Activated T-helper 17 cell treated with anti-CD3 and anti-CD28 coated beads, Interleukin-2, amount 50 U/mL, for 72 hours (primary cell): ENCODE data around the gene RUFY4. TPM values are rescaled to one million over a fixed set of nuclear protein-coding genes. Genes with fewer than 3 reads are reported as not detected.
"Not testable (repeated sequence)": the region's sequence is repeated elsewhere in the genome, so short reads cannot be mapped to it uniquely, and the experiment has no call there.

Experiments
- ATAC-seq: fragments of 150-1000 bp; cut with Tn5 transposase; replicated peaks from 2 replicates; pipeline ENCODE4 v1.10.0; 2021; ENCODE audit warnings: mild to moderate bottlenecking, moderate library complexity
- H3K27ac Mint-ChIP-seq: one replicate; pipeline ENCODE4 v1.8.0; 2022; ENCODE audit warnings: mixed read lengths
- H3K27me3 Mint-ChIP-seq: one replicate; pipeline ENCODE4 v1.8.0; 2022; ENCODE audit warnings: mixed read lengths
- H3K36me3 Mint-ChIP-seq: one replicate; pipeline ENCODE4 v1.8.0; 2022; ENCODE audit warnings: low read depth, mild to moderate bottlenecking, mixed read lengths
- H3K4me1 Mint-ChIP-seq: one replicate; pipeline ENCODE4 v1.8.0; 2022; ENCODE audit warnings: mixed read lengths
- H3K4me3 Mint-ChIP-seq: one replicate; pipeline ENCODE4 v1.8.0; 2022; ENCODE audit warnings: mild to moderate bottlenecking, mixed read lengths
- H3K9me3 Mint-ChIP-seq: one replicate; pipeline ENCODE4 v1.8.0; 2022; ENCODE audit warnings: mixed read lengths
- total RNA-seq, 2 donors: library from RNA; stranded (reverse); gene quantifications; one replicate each; pipeline ENCODE4 v1.2.3, GENCODE V29; 2022

The RUFY4 gene
- total RNA-seq, 2 donors from 2014 or later: 0.19 to 2.4 TPM

GRCh38 chr2:218079943-218080913 lies 11.2 kb downstream of the RUFY4 start:
- Mint-ChIP-seq H3K27ac (no peak overlapping the region), H3K27me3 (peaks cover 4% of the 10 kb centered on the region), H3K36me3 (no peaks in the 10 kb centered on the region), H3K9me3 (no peaks in the 10 kb centered on the region), H3K4me1 (no peaks in the 10 kb centered on the region), H3K4me3 (no peak overlapping the region)
- ATAC-seq: no peak

- Mint-ChIP-seq H3K4me3 (no peak overlapping the region), H3K27me3 (peaks cover 7% of the 10 kb centered on the region), H3K27ac (no peak overlapping the region), H3K4me1 (no peaks in the 10 kb centered on the region), H3K36me3 (no peaks in the 10 kb centered on the region), H3K9me3 (peaks cover 1% of the 10 kb centered on the region)
- ATAC-seq: no peak
Observed at GRCh38 chr2:218081063-218081462, 12.0 kb downstream of the RUFY4 start.

GRCh38 chr2:218081695-218082094 lies 12.6 kb downstream of the RUFY4 start:
- H3K4me1 Mint-ChIP-seq: no peaks in the 10 kb centered on the region
- peaks cover 8% of the 10 kb centered on the region for H3K9me3 Mint-ChIP-seq
- ATAC-seq: no peak
- peaks cover 9% of the 10 kb centered on the region for H3K27me3 Mint-ChIP-seq
- H3K36me3 Mint-ChIP-seq: no peaks in the 10 kb centered on the region
- H3K27ac Mint-ChIP-seq: no peak overlapping the region
- no peak overlapping the region for H3K4me3 Mint-ChIP-seq

GRCh38 chr2:218082586-218083351 lies 13.7 kb downstream of the RUFY4 start:
- ATAC-seq: no peak
- Mint-ChIP-seq H3K4me3 (no peak overlapping the region), H3K9me3 (peaks cover 8% of the 10 kb centered on the region), H3K36me3 (no peaks in the 10 kb centered on the region), H3K27me3 (peaks cover 9% of the 10 kb centered on the region), H3K27ac (no peak overlapping the region), H3K4me1 (no peaks in the 10 kb centered on the region)

- no peaks in the 10 kb centered on the region for H3K36me3 Mint-ChIP-seq
- no peaks in the 10 kb centered on the region for H3K4me1 Mint-ChIP-seq
- H3K27ac Mint-ChIP-seq: no peak overlapping the region
- peaks cover 9% of the 10 kb centered on the region for H3K27me3 Mint-ChIP-seq
- no peak for ATAC-seq
- H3K9me3 Mint-ChIP-seq: peaks cover 8% of the 10 kb centered on the region
- H3K4me3 Mint-ChIP-seq: no peak overlapping the region
Observed at GRCh38 chr2:218083352-218083676, 14.3 kb downstream of the RUFY4 start.

- Mint-ChIP-seq H3K36me3 (no peaks in the 10 kb centered on the region), H3K4me1 (no peaks in the 10 kb centered on the region), H3K9me3 (peaks cover 8% of the 10 kb centered on the region), H3K27me3 (peaks cover 19% of the 10 kb centered on the region), H3K27ac (no peak overlapping the region), H3K4me3 (no peak overlapping the region)
- no peak for ATAC-seq
Observed at GRCh38 chr2:218086478-218086877, 17.4 kb downstream of the RUFY4 start.

- peaks cover 8% of the 10 kb centered on the region for H3K9me3 Mint-ChIP-seq
- peaks cover 19% of the 10 kb centered on the region for H3K27me3 Mint-ChIP-seq
- no peaks in the 10 kb centered on the region for H3K36me3 Mint-ChIP-seq
- no peak overlapping the region for H3K4me3 Mint-ChIP-seq
- no peaks in the 10 kb centered on the region for H3K4me1 Mint-ChIP-seq
- no peak for ATAC-seq
- H3K27ac Mint-ChIP-seq: no peak overlapping the region
Observed at GRCh38 chr2:218089259-218089658, 20.2 kb downstream of the RUFY4 start.

GRCh38 chr2:218091746-218092145 lies 22.7 kb downstream of the RUFY4 start:
- H3K27ac Mint-ChIP-seq: no peak overlapping the region
- no peak for ATAC-seq
- H3K36me3 Mint-ChIP-seq: no peaks in the 10 kb centered on the region
- H3K27me3 Mint-ChIP-seq: peaks cover 14% of the 10 kb centered on the region
- H3K4me3 Mint-ChIP-seq: no peak overlapping the region
- no peaks in the 10 kb centered on the region for H3K9me3 Mint-ChIP-seq
- no peaks in the 10 kb centered on the region for H3K4me1 Mint-ChIP-seq

- no peak overlapping the region for H3K4me3 Mint-ChIP-seq
- H3K9me3 Mint-ChIP-seq: no peaks in the 10 kb centered on the region
- H3K4me1 Mint-ChIP-seq: no peaks in the 10 kb centered on the region
- no peak overlapping the region for H3K27ac Mint-ChIP-seq
- ATAC-seq: no peak
- H3K27me3 Mint-ChIP-seq: peaks cover 10% of the 10 kb centered on the region
- H3K36me3 Mint-ChIP-seq: no peaks in the 10 kb centered on the region
Observed at GRCh38 chr2:218093879-218094278, 24.8 kb downstream of the RUFY4 start.

GRCh38 chr2:218095853-218096252 lies 26.8 kb downstream of the RUFY4 start:
- ATAC-seq: no peak
- H3K27me3 Mint-ChIP-seq: peaks cover 17% of the 10 kb centered on the region
- no peaks in the 10 kb centered on the region for H3K4me1 Mint-ChIP-seq
- no peak overlapping the region for H3K27ac Mint-ChIP-seq
- no peaks in the 10 kb centered on the region for H3K9me3 Mint-ChIP-seq
- no peaks in the 10 kb centered on the region for H3K36me3 Mint-ChIP-seq
- no peak overlapping the region for H3K4me3 Mint-ChIP-seq

- Mint-ChIP-seq H3K27me3 (peaks cover 16% of the 10 kb centered on the region), H3K4me3 (no peak overlapping the region), H3K36me3 (no peaks in the 10 kb centered on the region), H3K4me1 (no peaks in the 10 kb centered on the region), H3K27ac (no peak overlapping the region), H3K9me3 (no peaks in the 10 kb centered on the region)
- ATAC-seq: no peak
Observed at GRCh38 chr2:218097975-218098374, 28.9 kb downstream of the RUFY4 start.

- not testable (repeated sequence) for H3K4me1 Mint-ChIP-seq, ATAC-seq, H3K9me3 Mint-ChIP-seq, H3K36me3 Mint-ChIP-seq, H3K27ac Mint-ChIP-seq, H3K4me3 Mint-ChIP-seq
- peaks cover 34% of the 10 kb centered on the region for H3K27me3 Mint-ChIP-seq
Observed at GRCh38 chr2:218108834-218109233, 39.8 kb downstream of the RUFY4 start.

- H3K4me3 Mint-ChIP-seq, H3K9me3 Mint-ChIP-seq, H3K36me3 Mint-ChIP-seq, H3K27ac Mint-ChIP-seq, H3K4me1 Mint-ChIP-seq, ATAC-seq: not testable (repeated sequence)
- H3K27me3 Mint-ChIP-seq: peaks cover 21% of the 10 kb centered on the region
Observed at GRCh38 chr2:218121789-218122188, 52.7 kb downstream of the RUFY4 start.

- ATAC-seq, H3K4me1 Mint-ChIP-seq, H3K4me3 Mint-ChIP-seq, H3K9me3 Mint-ChIP-seq, H3K27ac Mint-ChIP-seq, H3K36me3 Mint-ChIP-seq: not testable (repeated sequence)
- H3K27me3 Mint-ChIP-seq: peaks cover 21% of the 10 kb centered on the region
Observed at GRCh38 chr2:218122286-218122685, 53.2 kb downstream of the RUFY4 start.

GRCh38 chr2:218123986-218124385 lies 54.9 kb downstream of the RUFY4 start:
- Mint-ChIP-seq H3K4me3 (no peak overlapping the region), H3K36me3 (no peaks in the 10 kb centered on the region), H3K27ac (no peak overlapping the region), H3K27me3 (peaks cover 19% of the 10 kb centered on the region), H3K9me3 (peaks cover 4% of the 10 kb centered on the region), H3K4me1 (peaks cover 3% of the 10 kb centered on the region)
- ATAC-seq: no peak
